Measurements from ENCODE around the gene IFNL3.

GRCh38 chr19:39270036-39270871 lies 25.4 kb upstream of the IFNL3 start:
- TF ChIP-seq POLR2A (IDR thresholded peaks at IDR 0.05) (no peak), CTCF (IDR thresholded peaks at IDR 0.05) (no peak)
